H1 (cell line): Measurements from ENCODE around the gene MORC1. TPM values are rescaled to one million over a fixed set of nuclear protein-coding genes. Genes with fewer than 3 reads are reported as not detected.

Experiments used
- CTCF ChIA-PET: fragments of 300-600 bp; sonication (Branson Sonifier 250); formaldehyde crosslinking; loops from one replicate; lab custom pipeline; 2021; ENCODE audit not compliant: partially characterized antibody; lab: Charles Lee
- POLR2A ChIA-PET: fragments of 300-600 bp; sonication (Branson Sonifier 250); formaldehyde crosslinking; loops from one replicate; lab custom pipeline; 2021; ENCODE audit warnings: inconsistent platforms; ENCODE audit not compliant: partially characterized antibody; lab: Charles Lee
- DNase-seq, 2 experiments: peaks; one replicate each; pipeline versions ENCODE4 v3.0.0 to v3.0.0-alpha.2; 2010 to 2022; ENCODE audit warnings: low spot score in 2 of 2, low read depth in 1 of 2, mixed read lengths in 1 of 2
- FAIRE-seq: peaks from 2 replicates; lab custom pipeline; 2011; peaks lifted over from hg19 to GRCh38; lab: Jason Lieb, UNC
- H2AFZ ChIP-seq: 2 replicates; pipeline ENCODE4 v1.8.1; 2012; ENCODE audit warnings: low read length, inconsistent platforms
- H2AK5ac ChIP-seq: 2 replicates; pipeline ENCODE4 v1.6.1; 2013; ENCODE audit warnings: low read depth, low read length
- H2BK120ac ChIP-seq: replicated peaks from 2 replicates; pipeline ENCODE3; 2013; ENCODE audit warnings: low read depth, low read length, inconsistent platforms
- H2BK12ac ChIP-seq: 2 replicates; pipeline ENCODE4 v1.6.1; 2013; ENCODE audit warnings: low read depth, low read length
- H2BK15ac ChIP-seq: 2 replicates; pipeline ENCODE4 v1.6.1; 2013; ENCODE audit warnings: low read length
- H2BK20ac ChIP-seq: 2 replicates; pipeline ENCODE4 v1.6.1; 2013; ENCODE audit warnings: low read length
- H2BK5ac ChIP-seq: 2 replicates; pipeline ENCODE4 v1.6.1; 2013; ENCODE audit warnings: low read depth, low read length
- H3K14ac ChIP-seq: 2 replicates; pipeline ENCODE4 v1.6.1; 2013; ENCODE audit warnings: inconsistent platforms; ENCODE audit not compliant: insufficient read length
- H3K18ac ChIP-seq: 2 replicates; pipeline ENCODE4 v1.6.1; 2013; ENCODE audit warnings: low read length; ENCODE audit errors: extremely low read depth
- H3K23ac ChIP-seq: 2 replicates; pipeline ENCODE4 v1.6.1; 2013; ENCODE audit warnings: inconsistent platforms; ENCODE audit not compliant: insufficient read length
- H3K23me2 ChIP-seq: 2 replicates; pipeline ENCODE4 v1.6.1; 2013; ENCODE audit warnings: low read depth, low read length
- H3K27ac ChIP-seq: 2 replicates; pipeline ENCODE4 v1.6.1; 2011; ENCODE audit warnings: low read depth, low read length, inconsistent platforms
- H3K27me3 ChIP-seq, 4 experiments: replicated peaks in 1 of 4; 1 replicate in 1 of 4; 2 replicates in 3 of 4; pipeline versions ENCODE4 v1.6.1 to v1.8.1; 2011 to 2013; ENCODE audit warnings: low read length in 3 of 4, mild to moderate bottlenecking in 3 of 4, inconsistent platforms in 2 of 4, mixed read lengths in 2 of 4, moderate library complexity in 1 of 4; ENCODE audit not compliant: control insufficient read depth in 3 of 4, insufficient read depth in 3 of 4; ENCODE audit errors: extremely low read depth in 1 of 4
- H3K36me3 ChIP-seq, 4 experiments: 2 replicates each; pipeline versions ENCODE4 v1.6.1 to v1.8.1; 2011 to 2013; ENCODE audit warnings: mild to moderate bottlenecking in 4 of 4, low read length in 3 of 4, moderate library complexity in 2 of 4, control low read depth in 1 of 4, inconsistent platforms in 1 of 4; ENCODE audit not compliant: insufficient read depth in 4 of 4, control insufficient read depth in 2 of 4
- H3K4ac ChIP-seq: replicated peaks from 2 replicates; pipeline ENCODE3; 2013; ENCODE audit warnings: low read length, low read depth, mixed read lengths, inconsistent platforms; ENCODE audit not compliant: insufficient read length
- H3K4me1 ChIP-seq, 4 experiments: replicated peaks in 1 of 4; 1 replicate in 1 of 4; 2 replicates in 3 of 4; pipeline versions ENCODE4 v1.6.1 to v1.8.1; 2011 to 2013; ENCODE audit warnings: low read length in 3 of 4, inconsistent platforms in 2 of 4, mixed read lengths in 1 of 4; ENCODE audit not compliant: insufficient read depth in 4 of 4, control insufficient read depth in 3 of 4
- H3K4me2 ChIP-seq, 2 experiments: 2 replicates each; pipeline versions ENCODE4 v1.6.1 to v1.8.1; 2011 to 2013; ENCODE audit warnings: low read depth in 2 of 2, low read length in 2 of 2, control low read depth in 1 of 2, inconsistent platforms in 1 of 2, mild to moderate bottlenecking in 1 of 2; ENCODE audit not compliant: insufficient read depth in 1 of 2
- H3K4me3 ChIP-seq, 4 experiments: fragments of 200-600, 300-600 bp in 1 of 4; sonication (generic), shearing (Covaris generic), sonication (Bioruptor Twin) in 1 of 4; 2 replicates each; pipeline versions ENCODE4 v1.5.1 to v1.8.1; 2011 to 2016; ENCODE audit warnings: low read length in 4 of 4, low read depth in 3 of 4, control low read depth in 2 of 4, inconsistent platforms in 2 of 4, mild to moderate bottlenecking in 2 of 4, mixed read lengths in 1 of 4, moderate library complexity in 1 of 4; ENCODE audit not compliant: insufficient read depth in 2 of 4; ENCODE audit errors: extremely low read depth in 1 of 4
- H3K56ac ChIP-seq: replicated peaks from 2 replicates; pipeline ENCODE3; 2013; ENCODE audit warnings: low read depth, mild to moderate bottlenecking, mixed read lengths, low read length, inconsistent platforms; ENCODE audit not compliant: insufficient read length
- H3K79me1 ChIP-seq: 2 replicates; pipeline ENCODE4 v1.6.1; 2013; ENCODE audit warnings: low read depth, low read length, control low read depth
- H3K79me2 ChIP-seq, 2 experiments: 2 replicates each; pipeline versions ENCODE4 v1.6.1 to v1.8.1; 2012 to 2013; ENCODE audit warnings: low read length in 2 of 2, mild to moderate bottlenecking in 2 of 2, inconsistent platforms in 1 of 2; ENCODE audit not compliant: insufficient read depth in 2 of 2, control insufficient read depth in 1 of 2
- H3K9ac ChIP-seq, 4 experiments: replicated peaks in 1 of 4; 1 replicate in 1 of 4; 2 replicates in 3 of 4; pipeline versions ENCODE4 v1.6.1 to v1.8.1; 2011 to 2013; ENCODE audit warnings: low read depth in 3 of 4, low read length in 3 of 4, control low read depth in 2 of 4, mild to moderate bottlenecking in 2 of 4, moderate library complexity in 2 of 4, inconsistent platforms in 1 of 4; ENCODE audit errors: extremely low read depth in 1 of 4
- H3K9me3 ChIP-seq, 2 experiments: 2 replicates each; pipeline versions ENCODE4 v1.6.1 to v1.8.1; 2012 to 2013; ENCODE audit warnings: mild to moderate bottlenecking in 2 of 2, moderate library complexity in 2 of 2, control low read depth in 1 of 2, inconsistent platforms in 1 of 2, low read depth in 1 of 2, low read length in 1 of 2, mixed read lengths in 1 of 2; ENCODE audit not compliant: insufficient read depth in 2 of 2
- H4K20me1 ChIP-seq, 2 experiments: replicated peaks in 1 of 2; 2 replicates each; pipeline versions ENCODE3 to v1.8.1; 2011 to 2013; ENCODE audit warnings: inconsistent platforms in 2 of 2, low read length in 2 of 2, mild to moderate bottlenecking in 1 of 2; ENCODE audit not compliant: insufficient read depth in 2 of 2, control insufficient read depth in 1 of 2
- H4K5ac ChIP-seq: 2 replicates; pipeline ENCODE4 v1.6.1; 2013; ENCODE audit warnings: low read length, low read depth, mixed read lengths, inconsistent platforms; ENCODE audit not compliant: insufficient read length
- H4K8ac ChIP-seq: 2 replicates; pipeline ENCODE4 v1.8.0; 2013; ENCODE audit warnings: mild to moderate bottlenecking, moderate library complexity, low read length, inconsistent platforms; ENCODE audit not compliant: insufficient read depth; ENCODE audit errors: extremely low read depth
- H4K91ac ChIP-seq: replicated peaks from 2 replicates; pipeline ENCODE3; 2013; ENCODE audit warnings: low read length, mixed read lengths, inconsistent platforms; ENCODE audit not compliant: insufficient read length
- GABPA ChIP-seq: IDR thresholded peaks from 2 replicates; pipeline ENCODE4 v1.6.1; 2011; ENCODE audit warnings: mild to moderate bottlenecking, low read length, moderate library complexity, borderline replicate concordance; ENCODE audit not compliant: insufficient read depth
- HDAC2 ChIP-seq, 2 experiments: fragments of 300-600 bp in 1 of 2; sonication (generic) in 1 of 2; IDR thresholded peaks; 2 replicates each; pipeline ENCODE4 v1.6.1; 2011 to 2012; ENCODE audit warnings: low read depth in 2 of 2, low read length in 2 of 2, mild to moderate bottlenecking in 2 of 2, moderate library complexity in 2 of 2, borderline replicate concordance in 1 of 2, inconsistent platforms in 1 of 2
- KDM1A ChIP-seq: fragments of 200-600, 300-600 bp; sonication (generic); IDR thresholded peaks from 2 replicates; pipeline ENCODE4 v1.7.1; 2016; ENCODE audit warnings: mild to moderate bottlenecking, low read length, borderline replicate concordance
- PHF8 ChIP-seq: fragments of 200-600 bp; sonication (generic); conservative IDR thresholded peaks from 2 replicates; pipeline ENCODE4 v1.7.1; 2012; ENCODE audit warnings: low read depth, mild to moderate bottlenecking, inconsistent platforms, low read length, moderate library complexity
- RXRA ChIP-seq: IDR thresholded peaks from 2 replicates; pipeline ENCODE4 v1.6.1; 2011; ENCODE audit warnings: low read depth, mild to moderate bottlenecking, low read length, moderate library complexity; ENCODE audit not compliant: insufficient read depth
- WGBS, 2 experiments: shearing (Covaris generic) in 1 of 2; methylation state at CpG; one replicate each; pipeline versions ENCODE4 v1.1.6 to v1.1.7; 2013 to 2015; ENCODE audit warnings: low lambda C conversion rate in 2 of 2, mixed read lengths in 2 of 2, inconsistent platforms in 1 of 2, low coverage in 1 of 2, missing lambda C conversion rate in 1 of 2; ENCODE audit not compliant: insufficient replicate concordance in 2 of 2, insufficient coverage in 1 of 2, insufficient read length in 1 of 2; ENCODE audit errors: extremely low coverage in 1 of 2, missing lambda C conversion rate in 1 of 2; 5-methylcytosine and 5-hydroxymethylcytosine counted together
- polyA plus RNA-seq, 7 experiments: library from polyadenylated mRNA; depleted of rRNA in 3 of 7; stranded (reverse) in 5 of 7; unstranded in 2 of 7; fragments of >200 nt in 5 of 7; fragments of 200-250 nt in 2 of 7; gene quantifications; 1 replicate in 5 of 7; 2 replicates in 1 of 7; 4 replicates in 1 of 7; pipeline versions ENCODE4 v1.2.1 to v1.2.3, GENCODE V29; 2011 to 2013; ENCODE audit warnings: missing spikeins in 2 of 7, mixed read lengths in 2 of 7
- total RNA-seq: library from RNA; stranded (reverse); fragmentation: NEBNext Ultra II Directional; extraction: Animal tissue kit (Norgen Biotek cat#: 25700); gene quantifications from 2 replicates; pipeline ENCODE4 v1.2.1, GENCODE V29; 2021

MORC1 gene
- total and polyA plus RNA-seq, 2 of the 8 experiments (the other 6 are each of a cell fraction or from before 2014, with no cell fraction given): not detected

GRCh38 chr3:109035082-109035481 lies 82.9 kb downstream of the MORC1 start:
- Histone ChIP-seq H2BK20ac (no peak overlapping the region), H4K91ac (no peak overlapping the region), H3K4me3 (no peak overlapping the region), H2BK12ac (no peak overlapping the region), H3K14ac (no peak overlapping the region), H3K79me1 (no peaks in the 10 kb centered on the region), H3K56ac (no peak overlapping the region), H3K9me3 (no peaks in the 10 kb centered on the region), H3K18ac (no peak overlapping the region), H3K23ac (no peak overlapping the region), H3K27me3 (no peaks in the 10 kb centered on the region), H3K4ac (no peak overlapping the region), H3K27ac (no peak overlapping the region), H4K5ac (no peak overlapping the region), H2BK15ac (no peak overlapping the region), H2BK5ac (no peak overlapping the region), H2AFZ (no peak overlapping the region), H4K20me1 (no peaks in the 10 kb centered on the region), H3K79me2 (no peaks in the 10 kb centered on the region), H3K4me2 (no peak overlapping the region), H2AK5ac (no peak overlapping the region), H3K23me2 (no peaks in the 10 kb centered on the region; the same call in 1 of the 2 replicates), H3K9ac (no peak overlapping the region), H3K36me3 (no peaks in the 10 kb centered on the region), H4K8ac (no peak overlapping the region), H3K4me1 (no peaks in the 10 kb centered on the region), H2BK120ac (no peak overlapping the region)
- FAIRE-seq (no peak), DNase-seq (no peak)
- no peak for TF ChIP-seq GABPA
- TF ChIP-seq RXRA: no peak
- TF ChIP-seq HDAC2 (IDR thresholded peaks at IDR 0.05; ENCODE audit: borderline replicate concordance in 1 of 2, low read depth in 2 of 2, low read length in 2 of 2): no peak
- TF ChIP-seq KDM1A: no peak
- no peak for TF ChIP-seq PHF8
- CTCF ChIA-PET: interaction anchor here (0.8 to 3.9 kb wide), 3 partner anchors 11 to 363 kb away, joined by 3 to 31 read pairs (median 4); no protein-coding TSS in a partner anchor
- POLR2A ChIA-PET: no interaction called here
- 94% methylated on average over 1 of the region's 1 CpG; no CpG with 5 or more reads in 1 of the 2 experiments for WGBS, 2 experiments
